Spinal cord (tissue), 10 donors: Measurements from ENCODE around the gene ZNF343. TPM values are rescaled to one million over a fixed set of nuclear protein-coding genes. Genes with fewer than 3 reads are reported as not detected.
"Not testable (repeated sequence)": the region's sequence is repeated elsewhere in the genome, so short reads cannot be mapped to it uniquely, and the experiment has no call there.

Experiments
- DNase-seq, 6 donors: peaks; one replicate each; pipeline versions ENCODE4 v3.0.0 to v3.0.0-alpha.2; 2013 to 2015; ENCODE audit warnings: low spot score in 6 of 6, low read depth in 4 of 6
- H3K27ac ChIP-seq: one replicate; pipeline ENCODE4 v1.5.1; 2013; ENCODE audit warnings: low read depth, low read length, control low read depth
- H3K27me3 ChIP-seq: one replicate; pipeline ENCODE4 v1.6.1; 2013; ENCODE audit warnings: low read length; ENCODE audit not compliant: control insufficient read depth, insufficient read depth
- H3K36me3 ChIP-seq: one replicate; pipeline ENCODE4 v1.6.1; 2013; ENCODE audit warnings: low read length; ENCODE audit not compliant: control insufficient read depth, insufficient read depth
- H3K4me1 ChIP-seq: one replicate; pipeline ENCODE4 v1.6.1; 2013; ENCODE audit warnings: low read length; ENCODE audit not compliant: control insufficient read depth, insufficient read depth
- H3K4me3 ChIP-seq: one replicate; pipeline ENCODE4 v1.5.1; 2013; ENCODE audit warnings: low read depth, low read length, control low read depth
- H3K9me3 ChIP-seq: one replicate; pipeline ENCODE4 v1.6.1; 2013; ENCODE audit warnings: low read length; ENCODE audit not compliant: control insufficient read depth, insufficient read depth
- WGBS: methylation state at CpG from one replicate; pipeline ENCODE4 v1.1.5; 2013; ENCODE audit warnings: missing lambda C conversion rate; ENCODE audit not compliant: insufficient coverage; 5-methylcytosine and 5-hydroxymethylcytosine counted together
- polyA plus RNA-seq, 2 donors: library from polyadenylated mRNA; unstranded; fragments of 120-200 nt; gene quantifications; one replicate each; pipeline ENCODE4 v1.2.1, GENCODE V29; 2013; ENCODE audit not compliant: insufficient read length in 2 of 2
- total RNA-seq, 2 donors: library from RNA; depleted of rRNA in 1 of 2; stranded (reverse); fragments of 120-200 nt in 1 of 2; fragments of >200 nt in 1 of 2; gene quantifications; one replicate each; pipeline versions ENCODE4 v1.2.3 to v1.2.4, GENCODE V29; 2013 to 2014
- donor health status: healthy.

Gene ZNF343
- total and polyA plus RNA-seq, 4 donors, result 10.1 to 11.9 (median 11.2) TPM

DNA sequence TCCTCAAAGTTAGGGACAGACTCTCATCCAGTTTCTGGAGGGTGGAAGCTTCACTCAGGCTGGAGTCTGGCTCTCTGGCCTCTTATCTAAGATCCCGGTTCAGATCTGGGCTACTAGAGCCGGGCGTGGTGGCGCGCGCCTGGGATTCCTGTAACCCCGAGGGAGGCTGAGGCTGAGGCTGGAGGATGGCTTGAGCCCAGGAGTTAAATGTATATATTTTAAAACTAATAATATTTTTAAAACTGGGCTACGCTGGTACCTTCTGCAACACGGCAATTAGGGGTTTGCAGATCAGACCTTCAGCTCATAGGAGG is 710 bp upstream of the ZNF343 start:
- H3K4me3 ChIP-seq, result peak overlapping the region; percentile 96
- no peak for DNase-seq
- H3K36me3 ChIP-seq, result no peaks in the 10 kb centered on the region
- peaks cover 13% of the 10 kb centered on the region for H3K4me1 ChIP-seq
- H3K27ac ChIP-seq, result peak overlapping the region; percentile 69
- no peaks in the 10 kb centered on the region for H3K9me3 ChIP-seq
- WGBS, result 0% methylated on average over 1 of the region's 9 CpGs
- H3K27me3 ChIP-seq, result no peaks in the 10 kb centered on the region

DNA sequence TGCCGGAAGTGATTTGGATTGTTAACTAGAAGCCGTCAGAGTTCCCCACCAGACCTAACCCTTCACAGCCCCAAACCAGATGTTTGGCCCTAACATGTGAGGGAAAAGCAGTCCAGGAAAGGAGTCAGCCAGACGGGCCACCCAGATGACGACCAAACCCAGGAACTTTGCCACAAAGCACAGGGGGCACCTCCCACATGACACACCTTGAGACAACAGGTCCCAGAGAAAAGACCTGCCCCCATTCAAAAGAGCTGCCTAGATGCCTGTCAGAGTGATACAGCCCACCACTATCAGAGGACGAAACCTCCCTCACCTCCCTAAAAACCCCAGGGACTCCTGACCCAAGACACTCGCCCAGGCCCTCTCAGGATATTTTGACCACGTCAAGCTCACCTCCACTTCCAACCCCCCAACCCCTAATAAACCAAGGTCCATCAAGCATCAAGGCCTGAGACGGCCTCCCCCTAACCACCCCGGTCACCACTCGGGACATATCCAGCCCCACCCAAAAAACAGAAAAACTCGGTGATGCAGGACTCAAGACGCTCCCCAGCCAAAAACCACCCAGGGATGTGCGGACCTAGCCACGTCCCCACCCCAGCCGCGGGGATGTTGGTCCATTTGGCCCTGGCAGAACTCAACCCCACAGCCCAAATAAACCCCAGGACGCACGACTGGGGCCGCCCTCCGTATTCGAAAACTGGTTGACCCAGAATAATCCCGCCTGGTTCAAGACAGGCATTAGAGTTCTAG is 662 bp downstream of the ZNF343 start:
- Histone ChIP-seq H3K4me3 (peak overlapping the region; percentile 96), H3K27me3 (no peaks in the 10 kb centered on the region), H3K4me1 (peaks cover 13% of the 10 kb centered on the region), H3K9me3 (no peaks in the 10 kb centered on the region), H3K27ac (no peak overlapping the region), H3K36me3 (no peaks in the 10 kb centered on the region)
- 3% methylated on average over 18 of the region's 22 CpGs for WGBS
- no peak for DNase-seq

GRCh38 chr20:2507464-2507863 is 1.3 kb downstream of the ZNF343 start:
- Histone ChIP-seq H3K27ac (no peak overlapping the region), H3K27me3 (no peaks in the 10 kb centered on the region), H3K36me3 (no peaks in the 10 kb centered on the region), H3K4me3 (peak overlapping the region; percentile 96), H3K9me3 (no peaks in the 10 kb centered on the region), H3K4me1 (peaks cover 13% of the 10 kb centered on the region)
- DNase-seq, result no peak
- no CpG with 5 or more reads among the region's 5 CpGs for WGBS

DNA sequence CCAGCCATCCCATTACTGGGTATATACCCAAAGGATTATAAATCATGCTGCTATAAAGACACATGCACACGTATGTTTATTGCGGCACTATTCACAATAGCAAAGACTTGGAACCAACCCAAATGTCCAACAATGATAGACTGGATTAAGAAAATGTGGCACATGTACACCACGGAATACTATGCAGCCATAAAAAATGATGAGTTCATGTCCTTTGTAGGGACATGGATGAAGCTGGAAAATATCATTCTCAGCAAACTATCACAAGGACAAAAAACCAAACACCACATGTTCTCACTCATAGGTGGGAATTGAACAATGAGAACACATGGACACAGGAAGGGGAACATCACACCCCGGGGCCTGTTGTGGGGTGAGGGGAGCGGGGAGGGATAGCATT is 2.3 kb downstream of the ZNF343 start:
- not testable (repeated sequence) for H3K4me3 ChIP-seq, H3K27me3 ChIP-seq, H3K9me3 ChIP-seq, H3K27ac ChIP-seq, H3K36me3 ChIP-seq, DNase-seq
- peaks cover 13% of the 10 kb centered on the region for H3K4me1 ChIP-seq
- no CpG with 5 or more reads among the region's 5 CpGs for WGBS

DNA sequence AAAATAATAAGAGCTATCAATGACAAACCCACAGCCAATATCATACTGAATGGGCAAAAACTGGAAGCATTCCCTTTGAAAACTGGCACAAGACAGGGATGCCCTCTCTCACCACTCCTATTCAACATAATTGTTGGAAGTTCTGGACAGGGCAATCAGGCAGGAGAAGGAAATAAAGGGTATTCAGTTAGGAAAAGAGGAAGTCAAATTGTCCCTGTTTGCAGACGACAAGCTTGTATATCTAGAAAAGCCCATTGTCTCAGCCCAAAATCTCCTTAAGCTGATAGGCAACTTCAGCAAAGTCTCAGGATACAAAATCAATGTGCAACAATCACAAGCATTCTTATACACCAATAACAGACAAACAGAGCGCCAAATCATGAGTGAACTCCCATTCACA is 3.9 kb downstream of the ZNF343 start:
- not testable (repeated sequence) for H3K9me3 ChIP-seq, H3K27me3 ChIP-seq, H3K36me3 ChIP-seq, H3K27ac ChIP-seq, H3K4me3 ChIP-seq, DNase-seq
- no CpG with 5 or more reads among the region's 2 CpGs for WGBS
- H3K4me1 ChIP-seq, result peaks cover 13% of the 10 kb centered on the region

GRCh38 chr20:2502808-2503384 is 5.8 kb downstream of the ZNF343 start:
- no CpG with 5 or more reads among the region's 2 CpGs for WGBS
- H3K4me1 ChIP-seq, H3K9me3 ChIP-seq, H3K27me3 ChIP-seq, DNase-seq, H3K4me3 ChIP-seq, H3K27ac ChIP-seq: not testable (repeated sequence)
- peaks cover 20% of the 10 kb centered on the region for H3K36me3 ChIP-seq

DNA sequence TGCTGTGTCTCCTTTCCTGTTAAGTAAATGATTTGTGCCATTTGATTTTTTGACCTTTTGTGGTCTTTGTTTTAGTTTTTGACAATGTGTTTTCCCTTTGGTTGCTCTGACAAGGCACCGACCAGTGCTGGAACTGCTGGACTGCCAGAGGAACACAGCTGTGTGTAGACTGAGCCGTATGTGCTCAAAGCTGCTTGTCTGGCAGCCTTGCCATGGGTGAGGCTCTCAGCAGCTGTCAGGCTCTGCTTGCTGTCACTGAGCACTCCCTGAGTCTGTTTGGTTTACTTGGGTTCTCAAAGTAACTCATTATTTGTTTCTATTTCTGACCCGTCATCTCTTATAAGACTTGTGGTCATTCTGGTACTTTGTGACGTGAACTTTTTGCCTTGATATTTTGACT is 23.1 kb downstream of the ZNF343 start:
- 69% methylated on average over 3 of the region's 4 CpGs for WGBS
- Histone ChIP-seq H3K36me3 (peaks cover 28% of the 10 kb centered on the region), H3K27ac (no peak overlapping the region)

GRCh38 chr20:2485080-2485479 is 23.6 kb downstream of the ZNF343 start:
- Histone ChIP-seq H3K4me3 (no peak overlapping the region), H3K36me3 (peaks cover 23% of the 10 kb centered on the region), H3K9me3 (no peaks in the 10 kb centered on the region), H3K4me1 (no peaks in the 10 kb centered on the region), H3K27me3 (no peaks in the 10 kb centered on the region), H3K27ac (no peak overlapping the region)
- DNase-seq, result no peak
- WGBS, result 88% methylated on average over 1 of the region's 2 CpGs

More for the DNA sequence above, 23.1 kb downstream of the ZNF343 start:
- Histone ChIP-seq H3K9me3 (no peaks in the 10 kb centered on the region), H3K27me3 (no peaks in the 10 kb centered on the region), H3K4me3 (no peak overlapping the region), H3K4me1 (no peaks in the 10 kb centered on the region)
- no peak for DNase-seq

- no peaks in the 10 kb centered on the region for H3K9me3 ChIP-seq
- H3K4me1 ChIP-seq, result no peaks in the 10 kb centered on the region
- no peak for DNase-seq
- H3K27ac ChIP-seq, result no peak overlapping the region
- no peaks in the 10 kb centered on the region for H3K27me3 ChIP-seq
- H3K4me3 ChIP-seq, result no peak overlapping the region
- H3K36me3 ChIP-seq, result peaks cover 26% of the 10 kb centered on the region
- WGBS, result 100% methylated on average over 1 of the region's 12 CpGs
These were observed 25.2 kb downstream of the ZNF343 start for GRCh38 chr20:2483504-2483903.

DNA sequence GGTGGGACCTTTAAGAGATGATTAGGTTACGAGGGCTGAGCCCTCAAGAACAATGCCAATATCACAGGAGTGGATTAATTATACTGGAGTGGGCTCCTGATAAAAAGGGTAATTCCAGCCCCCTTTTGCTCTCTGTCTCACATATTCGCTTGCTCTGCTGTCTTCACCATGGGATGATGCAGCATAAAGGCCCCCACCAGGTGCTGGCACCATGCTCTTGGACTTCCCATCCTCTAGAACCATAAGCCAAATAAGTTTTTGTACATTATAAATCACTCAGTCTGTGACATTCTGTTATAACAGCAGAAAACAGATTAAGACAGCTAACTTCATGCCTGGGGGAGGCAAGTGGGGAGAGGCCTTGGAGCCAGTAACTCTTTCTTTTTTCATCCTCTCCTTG is 28.3 kb downstream of the ZNF343 start:
- WGBS, result no CpG with 5 or more reads among the region's 2 CpGs
- H3K9me3 ChIP-seq, result no peaks in the 10 kb centered on the region
- no peak overlapping the region for H3K4me3 ChIP-seq
- DNase-seq, result no peak
- no peak overlapping the region for H3K27ac ChIP-seq
- H3K27me3 ChIP-seq, result no peaks in the 10 kb centered on the region
- H3K36me3 ChIP-seq, result peaks cover 30% of the 10 kb centered on the region
- H3K4me1 ChIP-seq, result no peaks in the 10 kb centered on the region
